Upper lobe of left lung (tissue), 6 donors: ENCODE data around the gene SCGB1C1. TPM values are rescaled to one million over a fixed set of nuclear protein-coding genes. Genes with fewer than 3 reads are reported as not detected.

Source experiments
- ATAC-seq, 2 donors: fragments of 200-7000 bp; cut with Tn5 transposase; one replicate each; pipeline ENCODE4 v1.9.1; 2022; ENCODE audit warnings: mild to moderate bottlenecking in 2 of 2, moderate library complexity in 2 of 2; ENCODE audit not compliant: low FRiP score in 2 of 2
- DNase-seq, 2 donors: peaks; one replicate each; pipeline ENCODE4 v3.0.0-alpha.2; 2019 to 2020
- H3K27ac ChIP-seq, 4 donors: fragments of 200-600 bp; sonication (generic); one replicate each; pipeline ENCODE4 v1.5.1; 2016 to 2019
- H3K27me3 ChIP-seq, 4 donors: fragments of 200-600 bp; sonication (generic); one replicate each; pipeline ENCODE4 v1.5.1; 2017 to 2019
- H3K36me3 ChIP-seq, 4 donors: fragments of 200-600 bp; sonication (generic); one replicate each; pipeline ENCODE4 v1.5.1; 2016 to 2019
- H3K4me1 ChIP-seq, 4 donors: fragments of 200-600 bp; sonication (generic); one replicate each; pipeline ENCODE4 v1.5.1; 2018 to 2019
- H3K4me3 ChIP-seq, 4 donors: fragments of 200-600 bp; sonication (generic); one replicate each; pipeline ENCODE4 v1.5.1; 2017 to 2019; ENCODE audit warnings: mild to moderate bottlenecking in 2 of 4, moderate library complexity in 1 of 4
- H3K9me3 ChIP-seq, 4 donors: fragments of 200-600 bp; sonication (generic); one replicate each; pipeline ENCODE4 v1.5.1; 2018 to 2019
- CTCF ChIP-seq, 6 experiments: fragments of 450-650 bp in 4 of 6; fragments of 200-600 bp in 2 of 6; sonication (generic) in 2 of 6; IDR thresholded peaks; one replicate each; pipeline ENCODE4 v1.5.1; 2016 to 2019; ENCODE audit warnings: antibody characterized with exemption in 6 of 6
- EP300 ChIP-seq, 4 donors: sonication (generic); formaldehyde crosslinking; IDR thresholded peaks; one replicate each; pipeline ENCODE4 v1.5.1; 2017; ENCODE audit warnings: antibody characterized with exemption in 4 of 4, control low read depth in 2 of 4
- POLR2A ChIP-seq, 4 donors: fragments of 450-650 bp; IDR thresholded peaks; one replicate each; pipeline ENCODE4 v1.5.1; 2016 to 2017; ENCODE audit warnings: antibody characterized with exemption in 4 of 4, mild to moderate bottlenecking in 2 of 4
- POLR2AphosphoS5 ChIP-seq, 2 donors: sonication (generic); formaldehyde crosslinking; IDR thresholded peaks; one replicate each; pipeline ENCODE4 v1.5.1; 2017; ENCODE audit warnings: antibody characterized with exemption in 2 of 2
- WGBS, 2 donors: methylation state at CpG; one replicate each; pipeline ENCODE4 v1.1.5; 2017 to 2018; 5-methylcytosine and 5-hydroxymethylcytosine counted together
- small RNA-seq, 4 donors: library from RNA; depleted of rRNA; stranded (forward); fragments of <200 nt; gene quantifications; one replicate each; pipeline ENCODE3, GENCODE V24; 2016
- total RNA-seq, 6 donors: library from RNA; depleted of rRNA in 4 of 6; stranded (reverse); fragments of >200 nt in 4 of 6; gene quantifications; one replicate each; pipeline versions ENCODE4 v1.1.0 to v1.2.1, GENCODE V29; 2016 to 2021
- donor health status: DM: no; HTN: no; CAD: no; lungs with moderate emphysema.
- donor health status: DM: no; HTN: yes; CAD: no; lungs with severe emphysema.

The SCGB1C1 gene
- total RNA-seq, 6 donors from 2014 or later, result not detected

DNA sequence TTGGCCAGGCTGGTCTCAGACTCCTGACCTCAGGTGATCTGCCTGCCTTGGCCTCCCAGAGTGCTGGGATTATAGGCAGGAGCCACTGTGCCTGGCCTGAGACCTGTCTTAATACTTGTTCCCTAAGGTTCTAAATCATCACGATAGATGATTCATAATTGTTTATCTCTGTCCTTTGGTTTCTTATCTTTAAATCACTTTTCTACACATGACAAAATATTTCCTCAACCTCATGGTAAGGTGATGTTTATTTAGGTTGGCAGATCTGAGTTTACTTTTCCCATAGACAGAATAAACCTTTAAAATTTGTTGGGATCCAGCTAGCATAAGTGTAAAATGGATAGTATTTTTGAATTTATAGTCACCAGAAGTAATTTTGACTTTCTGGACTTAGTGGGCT, 47.4 kb downstream of the SCGB1C1 start:
- TF ChIP-seq POLR2AphosphoS5 (IDR thresholded peaks at IDR 0.05), result no peak
- ATAC-seq, result no peak
- Histone ChIP-seq H3K36me3 (peaks cover 6 to 58% (median 28%) of the 10 kb centered on the region in 4 donors), H3K4me1 (peaks cover 16 to 25% (median 18%) of the 10 kb centered on the region in 4 donors), H3K9me3 (no peaks in the 10 kb centered on the region), H3K27ac (no peak overlapping the region), H3K27me3 (no peaks in the 10 kb centered on the region), H3K4me3 (no peak overlapping the region)
- 60 to 63% methylated on average over 1 of the region's 1 CpG for WGBS, 2 donors
- DNase-seq, result no peak

DNA sequence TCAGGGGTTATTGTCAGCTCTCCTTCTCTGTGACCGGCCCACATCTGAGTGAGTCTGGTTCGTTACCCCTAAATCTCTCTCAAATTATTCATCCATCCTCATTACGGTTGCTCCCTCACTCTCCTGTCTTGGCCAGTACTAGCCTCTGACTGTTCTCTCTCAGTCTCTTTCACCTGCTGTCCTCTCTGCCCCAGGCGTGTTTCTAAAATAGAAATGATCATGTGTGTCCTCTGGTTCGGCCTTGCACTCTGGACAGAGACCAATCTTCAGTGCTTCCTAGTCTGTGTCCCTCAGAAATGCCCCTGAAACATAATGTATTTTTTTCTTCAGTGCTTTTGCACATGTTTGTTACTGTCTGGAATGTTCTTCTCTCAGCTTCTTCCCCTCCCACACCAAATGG, 48.8 kb downstream of the SCGB1C1 start:
- Histone ChIP-seq H3K36me3 (peaks cover 18 to 71% (median 38%) of the 10 kb centered on the region in 4 donors), H3K27me3 (no peaks in the 10 kb centered on the region), H3K9me3 (no peaks in the 10 kb centered on the region), H3K4me1 (peaks cover 12 to 20% (median 13%) of the 10 kb centered on the region in 4 donors), H3K4me3 (no peak overlapping the region), H3K27ac (no peak overlapping the region)
- TF ChIP-seq CTCF (IDR thresholded peaks at IDR 0.05) (no peak), EP300 (IDR thresholded peaks at IDR 0.05) (no peak), POLR2AphosphoS5 (IDR thresholded peaks at IDR 0.05) (no peak), POLR2A (IDR thresholded peaks at IDR 0.05) (no peak)
- 93 to 98% methylated on average over 5 of the region's 5 CpGs for WGBS, 2 donors
- DNase-seq, result no peak
- ATAC-seq, result no peak

Small RNA genes within 50 kb of the gene (small RNA-seq; reads per million reads assigned to genes)
- 0 reads per million in 4 donors for gene RNU6-447P

Other genes with a start within 250 kb of the SCGB1C1 start
- gene BET1L, start 14.3 kb downstream of the SCGB1C1 start, total RNA-seq, result 10 to 100 TPM; 24.3 to 70.1 (median 39.0) TPM
- gene RIC8A, start 14.6 kb downstream of the SCGB1C1 start, total RNA-seq, result 100 to 1,000 TPM in 4 of 6 donors, 10 to 100 TPM in 2; 65.9 to 135 (median 105) TPM
- gene SIRT3, start 43.3 kb downstream of the SCGB1C1 start, total RNA-seq, result 10 to 100 TPM; 11.7 to 37.6 (median 24.0) TPM
- 100 to 1,000 TPM in 4 of 6 donors, 10 to 100 TPM in 2; 85.2 to 113 (median 106) TPM for gene PSMD13, start 43.9 kb downstream of the SCGB1C1 start, total RNA-seq
- 1 to 10 TPM; 1.3 to 7.3 (median 3.1) TPM for gene NLRP6, start 85.3 kb downstream of the SCGB1C1 start, total RNA-seq
- 100 to 1,000 TPM in 2 of 6 donors, 10 to 100 TPM in 4; 34.1 to 535 (median 65.2) TPM for gene PGGHG, start 96.0 kb downstream of the SCGB1C1 start, total RNA-seq
- not detected for gene IFITM5, start 106.4 kb downstream of the SCGB1C1 start, total RNA-seq
- 100 to 1,000 TPM; 113 to 704 (median 271) TPM for gene IFITM2, start 114.7 kb downstream of the SCGB1C1 start, total RNA-seq
- gene IFITM1, start 121.0 kb downstream of the SCGB1C1 start, total RNA-seq, result 100 to 1,000 TPM in 1 of 6 donors, 10 to 100 TPM in 5; 16.8 to 119 (median 74.5) TPM
- 100 to 1,000 TPM; 132 to 860 (median 360) TPM for gene IFITM3, start 127.8 kb downstream of the SCGB1C1 start, total RNA-seq
- 1 to 10 TPM in 1 of 6 donors, under 1 TPM in 4, not detected in 1; 0.23 to 2.1 (median 0.54) TPM for gene B4GALNT4, start 176.4 kb downstream of the SCGB1C1 start, total RNA-seq
- gene PKP3, start 201.1 kb downstream of the SCGB1C1 start, total RNA-seq, result 10 to 100 TPM; 33.4 to 86.3 (median 55.2) TPM
- gene SIGIRR, start 221.9 kb downstream of the SCGB1C1 start, total RNA-seq, result 100 to 1,000 TPM in 3 of 6 donors, 10 to 100 TPM in 3; 54.7 to 116 (median 91.1) TPM
- gene ANO9, start 248.9 kb downstream of the SCGB1C1 start, total RNA-seq, result 10 to 100 TPM; 11.7 to 62.9 (median 18.8) TPM